Gastrocnemius medialis (tissue), 4 donors: Measurements from ENCODE around the gene CBX5. TPM values are rescaled to one million over a fixed set of nuclear protein-coding genes. Genes with fewer than 3 reads are reported as not detected.
A peak's percentile ranks its signal among the peaks of the same experiment; 100 is the strongest.

ENCODE experiments used
- ATAC-seq, 2 donors: fragments of 150-250 bp; one replicate each; pipeline ENCODE4 v1.9.1; 2016
- DNase-seq, 2 donors: peaks; one replicate each; pipeline ENCODE4 v3.0.0-alpha.2; 2019
- H3K27ac ChIP-seq, 4 donors: fragments of 200-600 bp; sonication (generic); 1 replicate in 1 of 4; 2 replicates in 3 of 4; pipeline ENCODE4 v1.5.1; 2016 to 2018; ENCODE audit warnings: mild to moderate bottlenecking in 2 of 4, moderate library complexity in 1 of 4
- H3K27me3 ChIP-seq, 3 donors: fragments of 200-600 bp; sonication (generic) in 2 of 3; 1 replicate in 1 of 3; 2 replicates in 2 of 3; pipeline versions ENCODE4 v1.5.1 to v1.6.0; 2016 to 2019; ENCODE audit warnings: mild to moderate bottlenecking in 1 of 3, moderate library complexity in 1 of 3
- H3K36me3 ChIP-seq, 2 donors: fragments of 200-600 bp; sonication (generic) in 1 of 2; one replicate each; pipeline ENCODE4 v1.5.1; 2017 to 2018
- H3K4me1 ChIP-seq, 2 donors: fragments of 200-600 bp; sonication (generic) in 1 of 2; one replicate each; pipeline ENCODE4 v1.5.1; 2016 to 2017; ENCODE audit warnings: mild to moderate bottlenecking in 2 of 2
- H3K4me3 ChIP-seq, 4 donors: fragments of 200-600 bp; sonication (generic) in 3 of 4; 1 replicate in 1 of 4; 2 replicates in 3 of 4; pipeline ENCODE4 v1.5.1; 2016 to 2019; ENCODE audit warnings: mild to moderate bottlenecking in 2 of 4
- H3K9me3 ChIP-seq, 3 donors: fragments of 200-600 bp; sonication (generic) in 2 of 3; 1 replicate in 1 of 3; 2 replicates in 2 of 3; pipeline ENCODE4 v1.5.1; 2016 to 2019
- POLR2A ChIP-seq, 2 donors: fragments of 450-650 bp; IDR thresholded peaks; one replicate each; pipeline ENCODE4 v1.6.1; 2017; ENCODE audit warnings: antibody characterized with exemption in 2 of 2, mild to moderate bottlenecking in 2 of 2, moderate library complexity in 2 of 2
- in situ Hi-C, 4 donors: fragments of 200-750 bp; cut with MboI; loops; one replicate each; pipeline versions ENCODE4 v1.15.0 to v1.8.0; 2017; ENCODE audit warnings: low sequenced_read_pairs in 4 of 4
- intact Hi-C: fragments of 100-400 bp; cut with DNase I; formaldehyde crosslinking; loops from one replicate; pipeline ENCODE4 v1.15.1; 2023; ENCODE audit warnings: low total_unique reads
- total RNA-seq, 4 donors: library from RNA; depleted of rRNA; stranded (reverse); fragments of >200 nt; gene quantifications; one replicate each; pipeline versions ENCODE4 v1.1.0 to v1.2.3, GENCODE V29; 2016
- TF ChIP-seq, protein P1 (sequence below), 5 experiments: fragments of 450-650 bp in 3 of 5; fragments of 200-600 bp in 2 of 5; sonication (generic) in 2 of 5; IDR thresholded peaks in 4 of 5; conservative IDR thresholded peaks in 1 of 5; 1 replicate in 4 of 5; 2 replicates in 1 of 5; pipeline ENCODE4 v1.5.1; 2016 to 2019; ENCODE audit warnings: antibody characterized with exemption in 5 of 5, mild to moderate bottlenecking in 3 of 5, moderate library complexity in 3 of 5

CBX5 gene
- total RNA-seq, 4 donors from 2014 or later: 7.9 to 8.9 (median 8.1) TPM

DNA sequence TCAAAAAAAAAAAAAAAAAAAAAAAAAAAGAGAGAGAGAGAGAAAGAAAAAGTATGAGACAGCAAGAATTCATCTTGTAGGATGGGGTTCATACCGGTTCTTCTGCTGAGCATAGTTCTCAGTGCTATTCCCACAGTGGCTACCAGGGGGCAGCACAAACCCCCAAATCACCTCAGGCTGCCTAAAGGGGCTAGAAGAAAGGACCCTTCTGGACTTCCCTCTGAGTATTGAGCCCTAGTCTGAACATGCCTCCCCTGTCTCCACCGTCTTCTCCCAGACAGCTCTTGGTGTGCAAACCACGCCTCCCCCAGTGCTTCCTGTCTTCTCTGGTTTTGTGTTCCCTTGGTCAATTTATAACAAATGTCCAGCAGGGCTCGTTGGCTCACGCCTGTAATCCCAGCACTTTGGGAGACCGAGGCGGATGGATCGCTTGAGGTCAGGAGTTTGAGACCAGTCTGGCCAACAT is 59.8 kb downstream of the CBX5 start:
- ATAC-seq (peak; percentile 70 to 79), DNase-seq (peak in 1 of 2 donors; percentile 55)
- Histone ChIP-seq H3K4me3 (no peak overlapping the region), H3K36me3 (no peaks in the 10 kb centered on the region), H3K27ac (no peak overlapping the region), H3K9me3 (no peaks in the 10 kb centered on the region), H3K27me3 (peaks cover 0 to 4% (median 3%) of the 10 kb centered on the region in 3 donors), H3K4me1 (peaks cover 12 to 15% of the 10 kb centered on the region in 2 donors)
- in situ Hi-C loops: loop anchor here (5.0 to 25.0 kb wide), 4 partner anchors 142 to 433 kb away; partner anchors contain the start of genes GPR84 (in 3 of the 4) and HOXC10 (in 1 of the 4)
- TF ChIP-seq POLR2A (IDR thresholded peaks at IDR 0.05): no peak
- TF ChIP-seq, protein P1, sequence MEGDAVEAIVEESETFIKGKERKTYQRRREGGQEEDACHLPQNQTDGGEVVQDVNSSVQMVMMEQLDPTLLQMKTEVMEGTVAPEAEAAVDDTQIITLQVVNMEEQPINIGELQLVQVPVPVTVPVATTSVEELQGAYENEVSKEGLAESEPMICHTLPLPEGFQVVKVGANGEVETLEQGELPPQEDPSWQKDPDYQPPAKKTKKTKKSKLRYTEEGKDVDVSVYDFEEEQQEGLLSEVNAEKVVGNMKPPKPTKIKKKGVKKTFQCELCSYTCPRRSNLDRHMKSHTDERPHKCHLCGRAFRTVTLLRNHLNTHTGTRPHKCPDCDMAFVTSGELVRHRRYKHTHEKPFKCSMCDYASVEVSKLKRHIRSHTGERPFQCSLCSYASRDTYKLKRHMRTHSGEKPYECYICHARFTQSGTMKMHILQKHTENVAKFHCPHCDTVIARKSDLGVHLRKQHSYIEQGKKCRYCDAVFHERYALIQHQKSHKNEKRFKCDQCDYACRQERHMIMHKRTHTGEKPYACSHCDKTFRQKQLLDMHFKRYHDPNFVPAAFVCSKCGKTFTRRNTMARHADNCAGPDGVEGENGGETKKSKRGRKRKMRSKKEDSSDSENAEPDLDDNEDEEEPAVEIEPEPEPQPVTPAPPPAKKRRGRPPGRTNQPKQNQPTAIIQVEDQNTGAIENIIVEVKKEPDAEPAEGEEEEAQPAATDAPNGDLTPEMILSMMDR (IDR thresholded peaks at IDR 0.05 in 4 of 5, conservative IDR thresholded peaks at IDR 0.05 in 1 of 5): peak; percentile 67 to 84 (median 80)
- intact Hi-C loops: loop anchor here (2.0 kb wide), 1 partner anchor 141 kb away; no protein-coding TSS in a partner anchor

DNA sequence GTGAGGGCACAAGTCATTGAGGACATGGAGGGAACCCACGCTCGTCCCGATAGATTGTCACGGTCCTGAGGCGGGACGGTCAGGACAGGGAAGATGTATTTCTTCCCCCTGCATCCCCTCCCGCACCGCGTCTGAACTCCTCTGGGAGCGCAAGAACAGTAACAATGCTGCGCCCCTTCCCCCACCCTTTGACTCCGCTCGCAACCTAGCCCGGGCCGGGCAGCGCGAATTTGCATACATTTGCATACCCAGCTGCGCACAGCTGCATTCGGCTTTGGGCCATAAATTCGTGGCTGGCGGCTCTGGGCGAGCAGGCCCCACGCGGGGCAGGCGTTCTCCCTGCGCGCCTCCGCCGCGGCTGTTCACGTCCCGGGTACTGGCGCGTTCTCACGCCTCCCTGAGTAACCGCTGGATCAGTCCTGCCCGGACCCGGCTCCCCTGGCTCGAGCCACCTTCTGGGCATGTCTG is 62.1 kb downstream of the CBX5 start:
- ATAC-seq: no peak

DNA sequence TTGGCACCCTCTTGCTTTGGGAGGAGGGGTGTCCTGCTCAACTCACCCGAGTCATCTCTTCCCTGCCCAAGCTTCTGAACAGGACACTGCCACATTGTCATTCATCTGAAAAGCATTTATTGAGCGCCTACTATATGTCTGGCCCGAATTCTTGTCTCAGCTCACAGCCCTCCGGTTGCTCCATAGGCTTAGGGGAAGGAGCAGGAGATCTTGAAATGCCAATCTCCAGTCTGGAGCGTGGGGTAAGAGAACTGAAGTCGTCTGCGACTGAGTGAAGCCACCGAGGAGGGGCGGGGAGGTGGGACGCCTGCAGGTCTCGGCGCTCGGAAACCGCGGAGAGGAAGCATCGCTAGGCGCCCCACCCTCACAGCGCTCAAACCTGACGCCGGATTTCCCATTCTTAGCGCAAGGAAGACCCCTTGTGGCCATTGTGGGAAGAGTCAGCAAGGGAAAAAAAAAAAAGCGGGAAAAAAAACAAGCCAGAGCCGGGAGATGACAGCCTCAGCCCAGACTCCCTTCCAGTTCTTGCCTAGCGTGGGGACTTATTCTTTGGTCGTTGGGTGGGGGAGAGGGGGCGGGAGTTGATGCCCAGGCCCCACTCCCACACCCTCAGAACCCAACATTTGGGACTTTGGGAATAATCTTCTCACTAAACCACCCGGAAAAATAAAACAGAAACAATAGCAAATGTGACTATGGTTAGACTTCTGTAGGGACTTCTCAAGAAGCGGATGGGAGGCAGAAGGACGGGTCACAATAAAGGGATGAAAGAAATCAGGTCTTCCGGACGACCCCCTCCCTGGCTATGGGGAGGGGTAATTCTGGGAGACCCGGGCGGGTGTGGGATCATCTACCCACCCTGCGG is 62.9 kb downstream of the CBX5 start:
- DNase-seq (peak; percentile 32 to 54), ATAC-seq (peak; percentile 42 to 45)
- H3K4me3 ChIP-seq: peak overlapping the region; percentile 26 to 49 (median 39)
- H3K4me1 ChIP-seq: peaks cover 15% of the 10 kb centered on the region in 2 donors
- peaks cover 0 to 4% (median 3%) of the 10 kb centered on the region in 3 donors for H3K27me3 ChIP-seq
- H3K36me3 ChIP-seq: no peaks in the 10 kb centered on the region
- H3K27ac ChIP-seq: peak overlapping the region in 1 of 4 donors; percentile 21
- no peaks in the 10 kb centered on the region for H3K9me3 ChIP-seq
- intact Hi-C loops: loop anchor here (5.0 kb wide), 2 partner anchors 60 to 425 kb away; no protein-coding TSS in a partner anchor
- TF ChIP-seq, protein P1 (IDR thresholded peaks at IDR 0.05 in 4 of 5, conservative IDR thresholded peaks at IDR 0.05 in 1 of 5): peak; percentile 46 to 85 (median 65)
- TF ChIP-seq POLR2A (IDR thresholded peaks at IDR 0.05): no peak
- in situ Hi-C loops: loop anchor here in 3 of 4 donors (5.0 to 25.0 kb wide), 3 partner anchors 150 to 430 kb away; partner anchors contain the start of gene HOXC10 (in 1 of the 3)

More for the DNA sequence above, 62.1 kb downstream of the CBX5 start:
- in situ Hi-C loops: loop anchor here in 3 of 4 donors (5.0 to 25.0 kb wide), 3 partner anchors 149 to 431 kb away; partner anchors contain the start of gene HOXC10 (in 1 of the 3)
- intact Hi-C loops: loop anchor here (5.0 kb wide), 2 partner anchors 59 to 426 kb away; no protein-coding TSS in a partner anchor
- Histone ChIP-seq H3K9me3 (no peaks in the 10 kb centered on the region), H3K27me3 (peaks cover 0 to 4% (median 3%) of the 10 kb centered on the region in 3 donors), H3K4me1 (peaks cover 15% of the 10 kb centered on the region in 2 donors), H3K27ac (no peak overlapping the region), H3K4me3 (peak overlapping the region; percentile 26 to 49 (median 39)), H3K36me3 (no peaks in the 10 kb centered on the region)
- TF ChIP-seq, protein P1 (IDR thresholded peaks at IDR 0.05 in 4 of 5, conservative IDR thresholded peaks at IDR 0.05 in 1 of 5): no peak
- DNase-seq: no peak

DNA sequence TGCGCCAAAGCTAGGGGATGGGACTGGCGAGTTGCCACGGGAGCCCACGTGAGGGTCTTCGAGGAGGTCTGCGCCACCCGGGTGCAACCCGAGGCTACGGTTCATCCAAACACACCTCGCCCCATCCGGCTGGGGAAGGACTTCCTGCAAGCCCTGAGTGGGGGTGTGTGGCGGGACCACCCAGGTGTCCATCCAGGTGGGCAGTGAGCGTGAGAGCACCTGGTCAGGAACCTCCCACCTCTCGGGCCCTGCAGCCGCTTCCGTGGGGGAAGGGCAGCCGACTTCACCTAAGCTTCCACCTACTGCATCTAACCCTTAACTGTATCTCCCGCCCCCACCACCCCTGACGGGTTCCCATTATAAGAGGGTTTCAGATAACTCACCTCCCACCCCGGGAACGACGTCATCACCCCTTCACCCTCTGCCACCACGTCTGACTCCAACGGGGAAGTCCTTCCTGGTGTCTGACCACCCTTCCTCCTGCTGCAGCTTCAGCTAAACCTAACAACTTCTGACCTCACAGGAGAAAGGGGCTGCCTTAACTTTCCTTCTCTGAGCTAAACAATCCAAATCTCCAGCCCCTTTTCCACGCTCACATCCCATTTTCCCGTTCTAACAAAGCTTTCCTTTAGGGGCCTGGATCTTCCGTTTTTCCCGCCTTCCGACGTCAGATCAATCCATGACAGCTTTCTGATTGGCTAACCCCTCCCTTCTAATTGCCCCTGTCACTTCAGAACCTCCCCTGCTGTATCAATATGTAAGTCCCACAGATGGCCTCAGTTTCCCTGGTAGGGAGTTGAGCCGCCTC is 63.7 kb downstream of the CBX5 start:
- H3K36me3 ChIP-seq: no peaks in the 10 kb centered on the region
- TF ChIP-seq, protein P1 (IDR thresholded peaks at IDR 0.05 in 4 of 5, conservative IDR thresholded peaks at IDR 0.05 in 1 of 5): no peak
- TF ChIP-seq POLR2A (IDR thresholded peaks at IDR 0.05): no peak
- H3K4me3 ChIP-seq: peak overlapping the region; percentile 26 to 49 (median 39)
- ATAC-seq: no peak
- in situ Hi-C loops: loop anchor here in 3 of 4 donors (5.0 to 25.0 kb wide), 3 partner anchors 151 to 429 kb away; partner anchors contain the start of gene HOXC10 (in 1 of the 3)
- intact Hi-C loops: loop anchor here (5.0 kb wide), 2 partner anchors 61 to 424 kb away; no protein-coding TSS in a partner anchor
- H3K27ac ChIP-seq: peak overlapping the region in 1 of 4 donors; percentile 21
- H3K9me3 ChIP-seq: no peaks in the 10 kb centered on the region
- H3K27me3 ChIP-seq: peaks cover 0 to 4% (median 3%) of the 10 kb centered on the region in 3 donors
- no peak for DNase-seq
- peaks cover 15% of the 10 kb centered on the region in 2 donors for H3K4me1 ChIP-seq
